ENCODE results near the gene RTL9.

The RTL9 gene

GRCh38 chrX:110341189-110342035 lies 17.2 kb upstream of the RTL9 start:
- in situ Hi-C loops (cut with MboI; ENCODE audit: low pct_unique_long_range_greater_than_20kb, low sequenced_read_pairs, unreplicated experiment) = no loop called here
- no peak for TF ChIP-seq CTCF (IDR thresholded peaks at IDR 0.05; ENCODE audit: extremely low read depth, insufficient read depth, missing control alignments)
- DNase-seq (ENCODE audit: low spot score) = no peak

- DNase-seq (ENCODE audit: low spot score) = no peak
- TF ChIP-seq CTCF (IDR thresholded peaks at IDR 0.05; ENCODE audit: extremely low read depth, insufficient read depth, missing control alignments) = no peak
- in situ Hi-C loops (cut with MboI; ENCODE audit: low pct_unique_long_range_greater_than_20kb, low sequenced_read_pairs, unreplicated experiment) = no loop called here
Observed at GRCh38 chrX:110346681-110347080, 12.0 kb upstream of the RTL9 start.

GRCh38 chrX:110359273-110359672 lies 625 bp downstream of the RTL9 start:
- TF ChIP-seq CTCF (IDR thresholded peaks at IDR 0.05; ENCODE audit: extremely low read depth, insufficient read depth, missing control alignments) = no peak
- no peak for DNase-seq (ENCODE audit: low spot score)
- in situ Hi-C loops (cut with MboI; ENCODE audit: low pct_unique_long_range_greater_than_20kb, low sequenced_read_pairs, unreplicated experiment) = no loop called here

GRCh38 chrX:110363244-110363643 lies 4.6 kb downstream of the RTL9 start:
- in situ Hi-C loops (cut with MboI; ENCODE audit: low pct_unique_long_range_greater_than_20kb, low sequenced_read_pairs, unreplicated experiment) = no loop called here
- DNase-seq (ENCODE audit: low spot score) = no peak
- no peak for TF ChIP-seq CTCF (IDR thresholded peaks at IDR 0.05; ENCODE audit: extremely low read depth, insufficient read depth, missing control alignments)

- no peak for TF ChIP-seq CTCF (IDR thresholded peaks at IDR 0.05; ENCODE audit: extremely low read depth, insufficient read depth, missing control alignments)
- DNase-seq (ENCODE audit: low spot score) = no peak
- in situ Hi-C loops (cut with MboI; ENCODE audit: low pct_unique_long_range_greater_than_20kb, low sequenced_read_pairs, unreplicated experiment) = no loop called here
Observed at GRCh38 chrX:110373310-110373709, 14.7 kb downstream of the RTL9 start.

- no peak for TF ChIP-seq CTCF (IDR thresholded peaks at IDR 0.05; ENCODE audit: extremely low read depth, insufficient read depth, missing control alignments)
- DNase-seq (ENCODE audit: low spot score) = no peak
Observed at GRCh38 chrX:110374559-110374958, 15.9 kb downstream of the RTL9 start.

More at GRCh38 chrX:110374559-110374958, 15.9 kb downstream of the RTL9 start:
- in situ Hi-C loops (cut with MboI; ENCODE audit: low pct_unique_long_range_greater_than_20kb, low sequenced_read_pairs, unreplicated experiment) = no loop called here
